ENCODE measurements around the gene ZFYVE27.

- TF ChIP-seq POLR2A (IDR thresholded peaks at IDR 0.05; ENCODE audit: low read depth, low read length) (no peak), POLR2AphosphoS5 (IDR thresholded peaks at IDR 0.05; ENCODE audit: low read depth, low read length) (no peak), SPI1 (IDR thresholded peaks at IDR 0.05; ENCODE audit: low read depth, low read length) (no peak), TAF1 (IDR thresholded peaks at IDR 0.05; ENCODE audit: low read depth, low read length) (no peak), PAX5 (IDR thresholded peaks at IDR 0.05; ENCODE audit: insufficient read depth, low read length, severe bottlenecking) (no peak)
Observed at GRCh38 chr10:97717627-97718026, 19.3 kb upstream of the ZFYVE27 start.

All from GM12891 (cell line).